Activated CD8-positive, alpha-beta memory T cell treated with anti-CD3 and anti-CD28 coated beads, Interleukin-2, amount 50 U/mL, for 4 hours (primary cell): Measurements from ENCODE around the gene GAS2L3.
"Not testable (repeated sequence)": the region's sequence is repeated elsewhere in the genome, so short reads cannot be mapped to it uniquely, and the experiment has no call there.

ENCODE experiments used
- DNase-seq: peaks from one replicate; pipeline ENCODE4 v3.0.0-alpha.2; 2020

GAS2L3 gene

GRCh38 chr12:100576331-100577036, 3.0 kb downstream of the GAS2L3 start:
- no peak for DNase-seq

DNA sequence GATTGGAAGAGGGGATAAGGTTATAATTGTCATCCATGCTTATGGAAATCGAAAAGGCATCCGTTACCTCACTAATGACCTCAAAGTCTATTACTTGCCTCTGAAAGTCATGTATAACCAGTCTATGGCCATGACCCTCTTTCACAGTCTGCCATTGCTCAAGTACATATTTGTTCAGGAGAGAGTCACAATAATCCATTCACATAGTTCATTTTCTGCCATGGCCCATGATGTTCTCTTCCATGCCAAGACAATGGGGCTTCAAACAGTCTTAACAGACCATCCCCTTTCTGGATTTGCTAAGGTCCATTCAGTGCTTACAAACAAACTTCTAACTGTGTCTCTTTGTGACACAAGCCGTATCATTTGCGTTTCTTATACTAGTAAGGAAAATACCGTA, 5.4 kb downstream of the GAS2L3 start:
- no peak for DNase-seq

GRCh38 chr12:100579844-100580243, 6.4 kb downstream of the GAS2L3 start:
- DNase-seq = no peak

DNA sequence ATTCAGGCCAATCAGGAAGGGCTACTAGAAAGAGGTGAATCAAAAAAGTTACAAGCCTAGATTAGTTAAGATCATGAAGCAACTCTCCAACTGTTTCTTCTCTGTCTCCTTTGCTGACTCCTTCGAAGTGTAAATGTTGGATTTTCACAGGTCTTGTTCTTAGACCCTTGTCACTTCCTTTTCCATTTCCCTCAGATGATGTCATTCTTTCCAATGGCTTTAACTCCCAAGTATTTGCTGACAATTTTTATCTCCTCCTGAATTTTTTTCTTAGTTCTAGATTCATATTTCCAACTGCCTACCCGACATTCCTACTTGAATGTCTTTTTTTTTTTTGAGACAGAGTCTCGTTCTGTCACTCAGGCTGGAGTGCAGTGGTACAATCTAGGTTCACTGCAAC, 10.8 kb downstream of the GAS2L3 start:
- DNase-seq = no peak

DNA sequence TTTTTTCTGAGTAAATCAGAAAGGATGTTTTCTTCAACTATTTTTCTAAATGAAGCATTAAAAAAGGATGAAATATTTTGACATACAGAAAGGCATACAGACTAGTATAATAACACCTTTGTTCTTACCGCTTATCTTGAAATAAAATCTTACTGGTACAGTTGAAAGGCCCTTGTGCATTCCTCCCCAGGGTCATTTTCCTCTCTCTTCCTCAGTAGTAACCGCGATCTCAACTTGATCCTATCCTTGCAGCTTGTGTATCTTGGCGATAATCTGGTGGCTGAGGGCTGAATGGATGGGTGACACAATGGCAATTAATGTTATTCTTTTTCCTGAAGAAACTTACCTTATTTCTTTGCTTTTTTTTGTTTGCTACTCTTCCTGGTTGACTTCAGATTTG, 18.5 kb downstream of the GAS2L3 start:
- DNase-seq = no peak

- DNase-seq = no peak
Measured at GRCh38 chr12:100593490-100593889, 20.0 kb downstream of the GAS2L3 start.

- no peak for DNase-seq
Measured at GRCh38 chr12:100601626-100602025, 28.1 kb downstream of the GAS2L3 start.

DNA sequence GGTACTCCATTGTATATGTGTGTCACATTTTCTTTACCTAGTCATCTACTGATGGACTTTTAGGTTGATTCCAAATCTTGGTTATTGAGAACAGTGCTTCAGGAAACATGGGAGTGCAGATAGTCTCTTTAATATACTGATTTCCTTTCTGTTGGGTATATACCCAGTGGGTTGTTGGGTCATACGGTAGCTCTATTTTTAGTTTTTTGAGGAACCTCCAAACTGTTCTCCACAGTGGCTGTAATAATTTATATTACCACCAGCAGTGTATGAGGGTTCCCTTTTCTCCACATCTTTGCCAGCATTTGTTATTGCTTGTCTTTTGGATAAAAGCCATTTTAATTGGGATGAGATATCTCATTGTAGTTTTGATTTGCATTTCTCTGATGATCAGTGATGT, 29.5 kb downstream of the GAS2L3 start:
- DNase-seq = not testable (repeated sequence)

- no peak for DNase-seq
Measured at GRCh38 chr12:100608776-100609175, 35.3 kb downstream of the GAS2L3 start.

DNA sequence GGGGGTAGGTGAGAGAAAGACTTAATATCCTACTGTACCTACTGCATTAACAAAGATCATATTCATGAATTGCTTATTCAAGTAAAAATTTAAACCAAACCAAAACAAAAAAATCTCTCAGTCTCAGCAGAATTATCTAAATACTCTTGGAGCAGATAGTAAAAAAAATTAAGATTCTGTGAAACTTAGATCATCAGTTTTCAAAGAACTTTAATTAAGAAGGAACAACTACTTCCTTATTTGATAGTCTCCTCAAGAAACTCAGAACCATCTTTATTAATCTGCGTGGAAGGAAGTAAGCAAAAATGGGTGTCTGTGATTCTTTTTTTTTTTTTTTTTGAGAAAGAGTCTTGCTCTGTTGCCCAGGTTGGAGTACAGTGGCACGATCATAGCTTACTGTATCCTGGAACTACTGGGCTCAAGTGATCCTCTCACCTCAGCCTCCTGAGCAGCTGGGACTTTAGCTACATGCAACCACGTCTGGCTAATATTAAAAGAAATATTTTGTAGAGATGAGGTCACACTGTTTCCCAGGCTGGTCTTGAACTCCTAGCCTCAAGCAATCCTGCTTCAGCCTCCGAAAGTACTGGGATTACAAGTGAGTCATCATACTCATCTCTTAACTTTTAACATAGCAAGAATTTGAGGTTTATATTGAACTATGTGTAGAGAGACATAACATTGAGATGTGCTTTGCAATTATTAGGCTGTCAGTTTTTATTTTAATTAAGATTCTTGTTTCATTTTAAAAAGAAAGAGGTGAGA, 37.4 kb downstream of the GAS2L3 start:
- no peak for DNase-seq

GRCh38 chr12:100612606-100613005, 39.1 kb downstream of the GAS2L3 start:
- no peak for DNase-seq

DNA sequence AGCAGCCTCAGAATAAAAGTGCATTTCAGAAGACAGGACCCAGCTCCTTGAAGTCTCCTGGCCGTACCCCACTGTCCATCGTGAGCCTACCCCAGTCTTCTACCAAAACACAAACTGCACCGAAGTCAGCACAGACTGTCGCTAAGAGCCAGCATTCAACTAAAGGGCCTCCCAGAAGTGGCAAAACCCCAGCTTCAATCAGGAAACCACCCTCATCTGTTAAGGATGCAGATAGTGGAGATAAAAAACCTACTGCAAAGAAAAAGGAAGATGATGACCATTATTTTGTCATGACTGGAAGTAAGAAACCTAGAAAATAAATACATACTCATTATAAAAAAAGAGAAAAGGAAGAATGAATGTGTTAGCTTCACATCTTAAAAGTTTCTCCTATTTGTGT, 51.1 kb downstream of the GAS2L3 start:
- DNase-seq = no peak

- no peak for DNase-seq
Measured at GRCh38 chr12:100632445-100632892, 59.0 kb downstream of the GAS2L3 start.

- DNase-seq = not testable (repeated sequence)
Measured at GRCh38 chr12:100633082-100633785, 59.8 kb downstream of the GAS2L3 start.

GRCh38 chr12:100643246-100643645, 69.8 kb downstream of the GAS2L3 start:
- DNase-seq = no peak

GRCh38 chr12:100646896-100647295, 73.4 kb downstream of the GAS2L3 start:
- DNase-seq = no peak

GRCh38 chr12:100651108-100651507, 77.6 kb downstream of the GAS2L3 start:
- no peak for DNase-seq

GRCh38 chr12:100651694-100652093, 78.2 kb downstream of the GAS2L3 start:
- no peak for DNase-seq

DNA sequence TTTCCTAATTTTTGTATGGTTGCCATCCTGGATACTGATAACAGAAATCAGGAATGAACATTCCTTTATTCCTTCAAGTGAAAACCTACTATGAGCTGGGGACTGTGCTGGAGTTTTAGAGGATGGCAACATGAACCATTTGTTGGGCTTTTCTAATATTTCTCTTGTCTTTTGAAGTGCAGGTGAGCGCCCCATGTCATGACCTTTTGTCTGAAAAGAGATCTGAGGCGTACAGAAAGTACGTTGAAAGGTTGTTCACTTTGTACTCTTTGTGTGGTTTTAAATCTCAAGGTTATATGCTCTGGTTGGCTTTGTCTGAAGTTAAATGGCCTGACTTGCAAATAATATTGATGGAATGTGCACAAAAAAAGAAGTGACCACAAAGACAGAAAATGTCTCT, 79.0 kb downstream of the GAS2L3 start:
- DNase-seq = no peak

DNA sequence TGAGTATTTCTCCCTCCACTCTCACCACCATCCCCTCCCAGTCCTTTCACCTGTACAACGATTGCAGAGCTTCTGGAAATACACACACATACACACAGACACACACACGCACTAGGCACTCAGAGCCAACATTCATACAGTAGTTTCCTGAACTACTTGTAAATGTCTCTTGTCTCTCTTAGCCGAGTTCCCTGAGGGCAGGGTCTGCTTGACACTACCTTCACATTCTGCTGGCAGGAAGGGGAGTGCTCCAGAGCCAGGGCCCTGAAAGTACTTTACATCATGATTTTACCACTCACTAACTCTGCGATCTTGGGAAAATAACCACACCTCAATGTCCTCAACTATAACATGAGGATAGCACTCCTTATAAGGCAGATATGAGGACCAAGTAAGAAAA, 82.7 kb downstream of the GAS2L3 start:
- DNase-seq = no peak

DNA sequence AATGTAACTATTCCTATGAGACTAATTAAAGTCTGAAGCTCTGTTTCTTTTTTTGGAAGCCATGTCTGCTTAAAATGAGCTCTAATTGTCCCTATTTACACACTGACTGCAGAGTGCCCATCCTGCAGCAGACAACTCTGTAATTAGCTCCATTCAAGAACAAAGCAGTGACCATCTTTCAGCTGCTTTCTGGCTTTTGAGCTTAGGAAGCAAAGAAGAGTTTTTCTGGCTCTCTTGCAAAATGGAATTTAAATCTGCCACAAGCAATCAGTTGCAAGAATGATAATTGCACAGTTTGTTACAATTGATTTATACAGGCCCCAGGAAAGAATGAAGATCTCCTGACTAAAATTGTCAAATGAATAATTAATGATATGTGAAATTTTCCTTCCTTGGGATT, 83.4 kb downstream of the GAS2L3 start:
- no peak for DNase-seq

GRCh38 chr12:100661300-100661951, 87.9 kb downstream of the GAS2L3 start:
- no peak for DNase-seq

DNA sequence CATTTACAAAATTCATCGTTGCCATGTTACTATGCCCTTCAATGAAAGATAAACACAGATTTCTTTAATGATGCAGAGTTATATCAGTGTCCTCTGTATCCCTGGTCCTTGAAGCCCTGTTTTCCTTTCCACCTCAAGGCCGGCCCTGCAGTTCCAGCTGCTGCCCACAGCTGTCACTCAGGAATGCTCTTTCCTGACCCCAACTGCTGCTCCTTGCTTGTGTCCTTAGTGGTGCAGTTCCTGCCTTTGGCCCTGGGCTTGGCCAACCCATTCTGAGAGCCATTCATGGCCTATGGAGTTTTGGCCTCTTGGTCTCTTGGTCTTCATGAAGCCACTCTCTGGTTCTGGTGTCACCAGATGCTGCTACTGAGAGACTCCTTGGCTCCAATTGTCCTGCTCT, 93.1 kb downstream of the GAS2L3 start:
- DNase-seq = no peak
